ENCODE data around the gene HOXB9.

The HOXB9 gene

DNA sequence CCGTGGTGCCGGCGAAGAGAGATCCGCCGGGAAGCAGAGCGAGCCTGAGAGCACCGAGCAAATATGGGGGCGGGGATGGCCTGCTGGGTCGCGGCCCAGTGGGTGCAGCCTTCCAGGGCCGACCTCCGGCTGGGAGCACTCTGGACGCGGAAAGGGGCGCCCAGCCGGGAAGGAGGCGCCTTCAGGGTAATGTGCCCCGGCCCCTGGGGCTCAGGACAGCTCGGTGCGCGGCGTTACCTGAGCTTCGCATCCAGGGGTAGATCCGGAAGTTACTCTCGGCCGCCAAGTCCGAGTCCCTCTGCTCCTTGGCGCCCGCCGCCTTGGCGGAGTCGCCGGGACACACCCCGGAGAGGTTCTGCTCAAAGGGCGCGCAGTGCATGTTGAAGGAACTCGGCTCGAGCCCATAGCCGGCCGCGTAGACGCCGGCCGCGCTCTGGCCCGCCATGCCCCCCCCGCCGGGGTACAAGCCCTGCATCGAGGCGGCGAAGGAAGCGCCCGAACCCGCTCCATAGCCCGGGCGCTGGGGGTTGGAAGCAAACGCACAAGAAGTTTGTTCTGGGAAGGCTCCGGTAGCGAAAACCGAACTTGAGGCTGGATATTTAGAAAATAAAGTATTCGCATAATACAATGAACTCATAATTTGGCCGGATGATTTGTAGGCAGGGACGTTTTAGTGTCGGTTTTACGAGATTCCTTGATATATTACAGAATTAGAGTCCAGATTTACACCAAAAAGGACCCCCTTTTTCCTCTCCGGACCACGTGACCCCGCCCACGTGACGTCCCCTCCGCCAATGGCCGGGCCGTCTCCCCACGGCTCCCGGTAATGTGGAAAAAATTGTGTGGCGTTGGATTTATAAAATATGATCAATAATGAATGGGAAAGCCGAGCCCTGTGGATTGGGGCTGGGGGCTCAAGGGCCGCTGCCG is 15.6 kb downstream of the HOXB9 start, which contains the start of gene HOXB7:
HOXB7 (minus strand) TSS at position 736 of the 930 bp plus-strand sequence; CDS start at position 637, 99 bp downstream.
- DNase-seq, result peak; percentile 61

GRCh38 chr17:48609759-48610281 is 16.3 kb downstream of the HOXB9 start:
- DNase-seq, result no peak

DNA sequence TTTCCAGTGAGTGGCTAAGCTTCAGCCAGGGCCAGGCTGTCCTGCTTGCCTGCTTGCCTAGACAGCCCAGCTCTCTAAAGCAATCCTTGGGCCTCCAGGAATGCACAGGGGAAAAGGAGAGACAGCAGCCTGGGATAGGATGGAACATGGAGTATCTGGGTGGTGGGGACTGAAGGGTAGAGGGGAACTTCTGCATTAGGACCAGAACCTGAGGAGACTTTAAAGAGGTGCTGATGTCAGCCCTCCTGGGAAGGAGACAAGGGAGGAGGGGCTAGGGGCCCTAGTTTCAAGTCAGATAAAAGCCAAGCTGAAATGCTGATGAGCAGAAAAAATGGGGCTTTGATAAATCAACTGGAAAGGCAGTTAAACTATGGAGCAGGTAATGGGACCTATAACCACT is 17.1 kb downstream of the HOXB9 start:
- no peak for DNase-seq

GRCh38 chr17:48608494-48608834 is 17.7 kb downstream of the HOXB9 start:
- DNase-seq, result no peak

DNA sequence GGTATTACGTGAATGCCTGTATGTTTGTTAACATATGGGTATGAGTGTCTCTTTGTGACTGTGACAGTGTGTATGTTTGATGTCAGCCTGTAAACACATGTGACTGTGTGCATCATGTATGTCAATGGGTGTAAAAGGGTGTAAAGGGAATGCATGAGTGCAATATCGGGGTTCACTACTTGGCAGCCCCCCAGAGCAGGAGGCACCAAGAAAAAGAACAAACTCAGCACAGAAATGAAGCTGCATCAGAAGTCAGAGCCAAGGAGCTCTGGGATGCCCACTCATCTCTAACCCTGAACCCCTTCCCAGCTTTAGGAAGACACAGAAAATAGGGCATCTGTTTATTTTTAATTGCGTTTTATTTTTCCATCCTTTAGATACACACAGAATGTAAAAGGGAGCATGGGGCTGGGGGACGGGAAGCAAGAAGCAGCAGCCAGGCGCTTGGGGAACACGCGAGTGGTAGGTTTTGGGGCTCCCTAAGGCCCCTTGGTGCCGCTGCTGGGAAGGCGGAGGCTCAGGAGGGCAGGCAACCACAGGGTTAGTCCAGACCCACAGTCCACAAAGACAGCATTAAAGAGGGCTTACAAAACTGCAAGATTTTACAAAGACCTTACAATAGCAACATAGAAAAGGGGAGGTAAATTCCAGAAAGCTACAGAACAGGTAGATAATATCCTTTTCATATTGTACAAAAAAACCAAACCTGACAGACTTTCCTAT is 19.1 kb downstream of the HOXB9 start:
- no peak for DNase-seq

DNA sequence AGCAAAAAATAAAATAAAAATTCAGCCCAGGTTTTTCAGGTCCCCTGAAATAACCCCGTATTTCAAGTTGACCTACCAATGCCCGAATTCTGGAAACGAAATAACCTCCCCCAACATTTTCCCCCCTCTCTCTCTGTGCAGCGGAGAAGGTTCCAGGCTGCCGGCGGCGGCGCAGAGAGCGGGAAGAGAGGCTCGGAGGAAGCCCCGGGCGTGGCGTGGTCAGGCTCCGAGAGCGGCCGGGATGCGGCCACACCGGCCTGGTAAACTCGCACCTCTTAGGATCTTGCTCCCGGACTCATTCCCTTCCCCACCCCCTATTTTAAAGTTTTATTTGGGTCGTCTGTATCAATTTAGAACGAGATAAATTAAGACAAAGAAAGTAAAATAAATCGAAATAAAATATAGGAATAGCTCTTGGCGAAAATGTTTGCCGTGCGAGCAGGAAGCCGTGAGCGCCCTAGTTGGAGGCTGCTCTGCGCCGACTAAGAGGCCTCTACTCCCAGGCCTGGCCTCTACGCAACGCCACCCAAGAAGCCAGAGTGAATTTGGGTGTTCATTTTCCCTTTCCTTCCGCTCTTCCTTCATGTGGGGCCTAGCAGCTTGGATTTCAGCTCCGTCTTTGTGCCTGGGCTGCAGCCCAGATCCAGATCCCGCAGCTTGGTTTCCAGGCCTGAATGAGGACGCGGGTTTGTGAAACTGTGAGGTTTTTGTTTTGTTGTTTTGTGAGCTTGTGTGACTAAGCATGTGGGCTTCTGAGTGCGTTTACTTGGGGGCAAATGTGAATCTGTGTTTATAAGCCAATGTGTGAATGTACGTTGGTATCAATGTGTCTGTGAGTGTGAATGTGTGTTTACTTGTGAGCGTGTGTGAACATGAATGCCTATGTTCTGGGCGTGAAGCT is 19.9 kb downstream of the HOXB9 start:
- DNase-seq, result no peak

GRCh38 chr17:48605409-48605919 is 20.7 kb downstream of the HOXB9 start:
- no peak for DNase-seq

DNA sequence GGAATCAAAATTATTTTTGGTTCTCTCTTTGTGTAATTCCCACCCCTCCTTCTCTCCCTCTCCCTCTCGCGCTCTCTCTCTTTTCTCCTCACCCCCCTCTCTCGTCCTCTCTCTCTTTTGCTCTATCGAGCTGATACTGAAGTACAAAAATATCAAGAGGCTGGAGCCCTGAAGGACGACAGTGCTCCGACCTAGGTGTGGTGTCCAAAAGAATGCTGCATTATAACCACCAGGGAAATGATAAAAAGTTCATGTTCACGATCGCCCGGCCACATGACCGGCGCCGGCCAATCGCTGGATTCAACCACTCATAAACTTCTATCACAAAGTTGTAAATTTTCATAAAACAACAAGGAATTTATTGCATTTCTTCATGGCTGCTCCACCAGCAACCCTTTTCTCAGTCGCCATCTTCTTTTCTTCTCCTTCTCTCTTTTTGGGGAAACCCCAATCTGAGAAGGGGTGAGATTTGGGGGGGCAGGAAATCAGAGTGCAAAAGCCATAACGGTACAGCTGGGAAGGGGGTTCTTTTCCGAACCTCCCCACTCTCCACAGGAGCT is 21.3 kb downstream of the HOXB9 start, which contains the start of gene HOXB6:
HOXB6 (minus strand) TSS at position 217 of the 560 bp plus-strand sequence. CDS start 6,836 bp downstream, outside the sequence.
- no peak for DNase-seq

GRCh38 chr17:48603959-48604769 is 22.0 kb downstream of the HOXB9 start:
- no peak for DNase-seq

- DNase-seq, result no peak
These were observed 24.4 kb downstream of the HOXB9 start for GRCh38 chr17:48601539-48602425.

GRCh38 chr17:48601207-48601538 is 25.0 kb downstream of the HOXB9 start:
- no peak for DNase-seq

DNA sequence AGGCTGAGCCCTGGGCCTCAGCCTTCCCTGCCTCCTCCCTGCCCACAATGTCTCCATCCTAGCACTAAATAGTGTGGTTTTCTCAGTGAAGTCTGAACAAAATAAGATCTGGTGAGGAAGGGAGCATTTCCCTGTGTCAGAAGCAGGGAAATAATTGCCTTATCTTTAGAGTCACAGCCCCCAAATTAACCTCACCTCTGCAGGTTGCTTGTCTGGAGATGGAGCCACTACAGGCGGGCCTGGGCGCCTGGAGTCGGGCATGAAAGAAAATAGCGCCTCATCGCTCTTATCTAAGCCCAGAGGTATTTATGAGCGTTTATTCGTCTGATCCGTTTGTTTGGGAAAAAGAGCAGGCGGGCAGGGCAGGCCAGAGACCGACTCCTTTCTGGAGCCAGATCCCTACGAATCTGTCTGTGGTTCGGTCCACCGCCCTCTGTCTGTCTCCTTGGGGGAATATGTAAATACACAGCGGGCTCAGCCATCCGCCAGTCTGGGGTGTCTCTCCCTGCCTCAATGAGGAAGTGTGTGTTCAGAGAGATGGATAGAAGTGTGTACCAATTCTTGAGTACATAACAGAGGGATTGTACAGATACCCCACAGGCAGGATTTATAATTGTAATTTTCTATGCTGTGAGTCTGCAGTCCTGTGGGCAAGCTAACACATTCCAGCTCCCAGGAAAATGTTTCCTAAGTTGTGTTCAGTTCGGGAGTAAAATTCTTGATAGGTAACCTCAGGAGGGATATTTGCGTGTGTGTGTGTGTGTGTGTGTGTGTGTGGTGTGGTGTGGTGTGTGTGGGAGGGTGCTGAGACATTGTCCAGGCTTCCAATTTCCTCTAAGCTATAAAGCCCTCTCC is 25.7 kb downstream of the HOXB9 start:
- DNase-seq, result no peak

DNA sequence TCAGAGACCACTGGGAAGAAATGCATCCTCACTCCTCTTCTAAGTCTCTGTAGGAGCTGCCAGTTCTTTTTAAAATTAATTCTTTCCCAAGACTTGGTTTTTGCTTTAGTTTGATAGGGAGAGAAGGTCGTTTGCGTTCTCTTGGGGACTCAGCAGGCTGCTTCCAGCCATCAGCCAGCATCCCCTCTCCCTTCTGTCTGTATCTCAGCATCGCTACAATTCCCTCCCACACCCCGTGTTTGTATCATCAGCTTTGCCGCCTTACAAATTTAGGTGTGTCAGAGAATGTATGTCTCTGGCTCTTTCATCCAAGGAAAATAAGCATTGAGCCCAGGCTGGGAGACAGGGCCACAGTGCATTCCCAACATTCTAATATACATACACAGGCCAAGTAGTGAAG is 26.8 kb downstream of the HOXB9 start:
- DNase-seq, result no peak

- no peak for DNase-seq
These were observed 27.4 kb downstream of the HOXB9 start for GRCh38 chr17:48598736-48599135.

GRCh38 chr17:48597778-48598631 is 28.2 kb downstream of the HOXB9 start:
- DNase-seq, result no peak

DNA sequence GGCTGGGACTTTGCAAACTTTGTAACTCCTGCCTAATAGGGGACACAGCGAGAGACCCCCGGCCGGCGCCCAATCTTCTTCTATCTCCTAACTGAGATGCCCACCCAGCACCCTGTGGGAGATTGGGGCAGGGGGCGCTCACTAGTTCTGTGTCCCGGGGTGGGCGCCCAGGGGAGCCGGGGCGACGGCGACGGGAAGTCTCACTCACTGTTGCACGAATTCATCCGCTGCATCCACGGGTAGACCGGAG is 28.7 kb downstream of the HOXB9 start:
- DNase-seq, result no peak

DNA sequence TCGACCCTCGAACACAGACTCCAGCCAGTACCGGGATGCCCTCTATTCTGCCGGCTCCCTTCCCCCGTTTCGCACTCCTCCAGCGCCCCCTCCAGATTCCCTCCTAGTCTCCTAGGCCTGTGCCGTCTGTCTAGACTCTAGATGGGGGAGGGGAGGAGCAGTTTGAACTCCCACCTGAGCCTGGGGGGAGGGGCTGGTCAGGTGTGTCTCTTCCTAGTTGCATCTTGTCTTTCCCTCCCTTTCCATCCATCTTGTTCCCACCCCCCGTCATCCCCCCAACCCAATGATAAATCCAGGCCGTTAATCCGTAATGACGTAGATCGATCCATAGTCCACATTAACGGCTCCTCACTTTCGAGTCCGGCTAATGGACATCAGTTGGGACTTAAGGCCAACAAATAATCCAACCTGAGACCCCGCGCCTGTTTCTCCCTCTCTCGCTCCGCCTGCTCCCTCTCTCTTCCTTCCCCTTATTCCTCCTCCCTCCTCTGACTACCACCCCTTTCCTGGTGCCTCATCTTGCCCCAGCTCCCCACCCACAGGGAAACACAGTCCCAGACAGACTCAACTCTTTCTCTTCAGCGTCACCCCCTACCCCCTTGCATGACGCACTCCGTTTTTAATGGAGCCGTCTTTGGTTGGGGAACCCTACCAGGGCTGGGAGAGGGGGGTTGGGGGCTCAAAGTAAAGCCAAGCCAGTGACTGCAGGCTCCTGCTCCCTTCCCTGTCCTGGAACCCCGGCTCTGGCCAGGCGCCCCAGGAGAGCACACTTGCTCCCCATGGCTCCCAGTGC is 29.2 kb downstream of the HOXB9 start:
- DNase-seq, result no peak
